Osteocyte (in vitro differentiated cells): ENCODE results near the gene NOS1AP. TPM values are rescaled to one million over a fixed set of nuclear protein-coding genes. Genes with fewer than 3 reads are reported as not detected.

Experiments
- DNase-seq: peaks from one replicate; pipeline ENCODE4 v3.0.0; 2021; ENCODE audit warnings: mixed read lengths; ENCODE audit not compliant: unreplicated experiment; ENCODE audit errors: extremely low spot score
- H3K27ac Mint-ChIP-seq: one replicate; pipeline ENCODE4 v1.8.0; 2021; ENCODE audit warnings: mild to moderate bottlenecking, mixed read lengths; ENCODE audit not compliant: unreplicated experiment
- H3K27me3 Mint-ChIP-seq: one replicate; pipeline ENCODE4 v1.8.0; 2021; ENCODE audit warnings: mixed read lengths; ENCODE audit not compliant: unreplicated experiment
- H3K36me3 Mint-ChIP-seq: one replicate; pipeline ENCODE4 v1.8.0; 2021; ENCODE audit warnings: mixed read lengths; ENCODE audit not compliant: unreplicated experiment
- H3K4me1 Mint-ChIP-seq: one replicate; pipeline ENCODE4 v1.8.0; 2021; ENCODE audit warnings: mixed read lengths; ENCODE audit not compliant: unreplicated experiment
- H3K4me3 Mint-ChIP-seq: one replicate; pipeline ENCODE4 v1.8.0; 2021; ENCODE audit warnings: mild to moderate bottlenecking, moderate library complexity, mixed read lengths; ENCODE audit not compliant: unreplicated experiment
- H3K9me3 Mint-ChIP-seq: one replicate; pipeline ENCODE4 v1.8.0; 2021; ENCODE audit warnings: mixed read lengths; ENCODE audit not compliant: unreplicated experiment
- total RNA-seq: library from RNA; stranded (reverse); gene quantifications from 2 replicates; pipeline ENCODE4 v1.2.1, GENCODE V29; 2021
- TF ChIP-seq, protein P1 (sequence below): fragments of 200-600 bp; sonication (generic); IDR thresholded peaks from 2 replicates; pipeline ENCODE4 v1.5.0; 2021; ENCODE audit warnings: antibody characterized with exemption, mild to moderate bottlenecking, moderate library complexity

NOS1AP gene
- total RNA-seq, 1 donor from 2014 or later, result 2.5 TPM

GRCh38 chr1:162210196-162210595 is 140.7 kb downstream of the NOS1AP start:
- Mint-ChIP-seq H3K9me3 (no peaks in the 10 kb centered on the region), H3K36me3 (no peaks in the 10 kb centered on the region), H3K4me3 (no peak overlapping the region), H3K27me3 (peaks cover 32% of the 10 kb centered on the region), H3K4me1 (peaks cover 3% of the 10 kb centered on the region), H3K27ac (no peak overlapping the region)
- no peak for DNase-seq
- TF ChIP-seq, protein P1, sequence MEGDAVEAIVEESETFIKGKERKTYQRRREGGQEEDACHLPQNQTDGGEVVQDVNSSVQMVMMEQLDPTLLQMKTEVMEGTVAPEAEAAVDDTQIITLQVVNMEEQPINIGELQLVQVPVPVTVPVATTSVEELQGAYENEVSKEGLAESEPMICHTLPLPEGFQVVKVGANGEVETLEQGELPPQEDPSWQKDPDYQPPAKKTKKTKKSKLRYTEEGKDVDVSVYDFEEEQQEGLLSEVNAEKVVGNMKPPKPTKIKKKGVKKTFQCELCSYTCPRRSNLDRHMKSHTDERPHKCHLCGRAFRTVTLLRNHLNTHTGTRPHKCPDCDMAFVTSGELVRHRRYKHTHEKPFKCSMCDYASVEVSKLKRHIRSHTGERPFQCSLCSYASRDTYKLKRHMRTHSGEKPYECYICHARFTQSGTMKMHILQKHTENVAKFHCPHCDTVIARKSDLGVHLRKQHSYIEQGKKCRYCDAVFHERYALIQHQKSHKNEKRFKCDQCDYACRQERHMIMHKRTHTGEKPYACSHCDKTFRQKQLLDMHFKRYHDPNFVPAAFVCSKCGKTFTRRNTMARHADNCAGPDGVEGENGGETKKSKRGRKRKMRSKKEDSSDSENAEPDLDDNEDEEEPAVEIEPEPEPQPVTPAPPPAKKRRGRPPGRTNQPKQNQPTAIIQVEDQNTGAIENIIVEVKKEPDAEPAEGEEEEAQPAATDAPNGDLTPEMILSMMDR, result no peak

DNA sequence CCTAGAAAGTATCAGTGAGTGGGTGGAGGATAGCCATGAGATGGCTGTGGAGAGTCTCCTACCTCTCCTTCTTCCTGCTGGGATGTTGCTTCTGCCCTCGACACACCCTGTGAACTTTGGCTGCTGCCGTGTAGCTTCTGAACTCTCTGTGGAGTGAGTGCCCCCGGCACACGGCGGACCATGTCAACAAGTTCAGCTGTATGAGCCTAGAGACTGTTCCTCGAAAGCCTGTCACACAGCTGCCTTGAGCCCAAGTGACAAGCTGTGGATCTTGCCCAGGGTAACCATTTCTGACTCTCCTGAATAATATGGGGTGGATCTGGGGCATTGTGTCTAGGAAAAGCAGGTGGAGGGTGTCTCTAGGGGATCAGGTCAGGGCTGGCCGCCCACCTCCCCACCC is 143.2 kb downstream of the NOS1AP start:
- Mint-ChIP-seq H3K9me3 (no peaks in the 10 kb centered on the region), H3K4me1 (peaks cover 3% of the 10 kb centered on the region), H3K4me3 (no peak overlapping the region), H3K27me3 (peaks cover 24% of the 10 kb centered on the region), H3K27ac (no peak overlapping the region), H3K36me3 (no peaks in the 10 kb centered on the region)
- TF ChIP-seq, protein P1, result no peak
- DNase-seq, result no peak

DNA sequence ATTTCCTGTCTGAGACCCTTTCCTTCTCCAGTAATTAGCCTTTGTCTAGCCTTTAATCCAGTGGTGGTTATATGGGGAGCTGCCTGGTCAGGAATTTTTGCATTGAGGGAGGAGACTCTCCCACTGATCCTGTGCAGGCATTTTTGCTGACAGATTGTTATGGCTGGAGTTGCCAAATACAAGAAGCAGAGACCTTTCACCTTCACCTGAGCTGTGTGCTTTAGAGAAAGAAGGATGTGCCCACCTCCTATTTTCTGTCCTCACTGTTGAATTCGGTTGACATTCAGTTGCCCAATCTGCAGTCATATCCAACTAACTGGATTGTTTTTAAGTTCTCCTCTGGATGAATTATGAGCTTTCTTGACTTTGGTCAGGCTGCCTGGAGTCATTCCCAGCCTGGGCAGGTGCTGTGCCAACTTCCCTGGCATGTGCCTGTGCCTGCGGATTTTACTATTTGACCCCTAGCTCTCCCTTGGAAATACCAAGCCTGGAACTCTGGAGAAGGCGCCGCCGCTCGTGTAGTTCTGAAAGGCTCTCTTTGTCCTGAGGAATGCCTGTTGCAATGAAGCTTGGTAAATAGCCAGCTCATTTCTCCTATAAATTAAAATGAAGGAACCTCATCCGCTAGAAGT is 143.9 kb downstream of the NOS1AP start:
- H3K4me1 Mint-ChIP-seq, result peaks cover 3% of the 10 kb centered on the region

DNA sequence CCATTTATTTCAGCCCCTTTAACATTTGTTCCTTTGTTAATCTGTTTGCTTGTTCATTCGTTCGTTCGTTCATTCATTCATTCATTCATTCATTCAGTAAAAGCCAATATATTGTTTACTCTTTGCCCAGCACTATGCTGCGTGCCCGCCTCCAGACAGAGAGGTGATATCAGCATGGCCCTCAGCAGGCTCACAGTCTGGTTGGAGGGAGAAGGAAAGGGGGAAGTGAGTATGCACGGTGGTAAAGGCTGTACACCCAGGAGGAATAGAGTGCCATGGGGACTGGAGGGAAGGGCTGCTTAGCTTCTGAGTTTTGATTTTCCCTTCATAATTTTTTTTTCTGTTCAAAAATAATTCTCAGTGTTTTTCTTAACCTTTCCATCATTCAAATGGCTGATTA is 144.7 kb downstream of the NOS1AP start:
- Mint-ChIP-seq H3K27me3 (peaks cover 24% of the 10 kb centered on the region), H3K4me1 (peaks cover 3% of the 10 kb centered on the region), H3K9me3 (no peaks in the 10 kb centered on the region), H3K4me3 (no peak overlapping the region), H3K27ac (no peak overlapping the region), H3K36me3 (no peaks in the 10 kb centered on the region)
- no peak for DNase-seq
- TF ChIP-seq, protein P1, result no peak

More for the DNA sequence above, 143.9 kb downstream of the NOS1AP start:
- no peaks in the 10 kb centered on the region for H3K9me3 Mint-ChIP-seq
- H3K27me3 Mint-ChIP-seq, result peaks cover 24% of the 10 kb centered on the region
- H3K36me3 Mint-ChIP-seq, result no peaks in the 10 kb centered on the region
- TF ChIP-seq, protein P1, result no peak
- H3K27ac Mint-ChIP-seq, result no peak overlapping the region
- DNase-seq, result no peak
- H3K4me3 Mint-ChIP-seq, result no peak overlapping the region

- Mint-ChIP-seq H3K4me1 (peaks cover 3% of the 10 kb centered on the region), H3K36me3 (no peaks in the 10 kb centered on the region), H3K27ac (no peak overlapping the region), H3K9me3 (no peaks in the 10 kb centered on the region), H3K4me3 (no peak overlapping the region), H3K27me3 (peaks cover 29% of the 10 kb centered on the region)
- DNase-seq, result no peak
- TF ChIP-seq, protein P1, result no peak
Measured at GRCh38 chr1:162215902-162216301, 146.4 kb downstream of the NOS1AP start.
